HEK293 (cell line): ENCODE measurements around the gene HOXD12.

ENCODE experiments used
- CTCF ChIP-seq: fragments of 450-650 bp; formaldehyde crosslinking; IDR thresholded peaks from 2 replicates; pipeline ENCODE4 v1.5.1; 2016; ENCODE audit warnings: missing biosample characterization, missing genetic modification characterization
- SETDB1 ChIP-seq: IDR thresholded peaks from one replicate; pipeline ENCODE4 v1.6.1; 2017; ENCODE audit warnings: mild to moderate bottlenecking, low read length, moderate library complexity, mixed read lengths; ENCODE audit not compliant: insufficient read length
- ZBTB1 ChIP-seq: fragments of 450-650 bp; formaldehyde crosslinking; IDR thresholded peaks from 2 replicates; pipeline ENCODE4 v1.5.1; 2016; ENCODE audit warnings: missing biosample characterization, missing genetic modification characterization
- ZNF133 ChIP-seq: fragments of 450-650 bp; formaldehyde crosslinking; IDR thresholded peaks from 2 replicates; pipeline ENCODE4 v1.5.1; 2016; ENCODE audit warnings: missing biosample characterization, missing genetic modification characterization
- ZNF292 ChIP-seq: fragments of 450-650 bp; formaldehyde crosslinking; IDR thresholded peaks from 2 replicates; pipeline ENCODE4 v1.5.1; 2016; ENCODE audit warnings: low read depth, missing biosample characterization, missing genetic modification characterization, borderline replicate concordance

GRCh38 chr2:176079285-176079830 lies 20.2 kb upstream of the HOXD12 start:
- no peak for TF ChIP-seq ZNF133 (tag by site-specific recombination)
- no peak for TF ChIP-seq ZNF292 (tag by site-specific recombination)
- TF ChIP-seq SETDB1: no peak
- no peak for TF ChIP-seq CTCF (tag by site-specific recombination)
- TF ChIP-seq ZBTB1: no peak
